ENCODE data around the gene DTNB.

DNA sequence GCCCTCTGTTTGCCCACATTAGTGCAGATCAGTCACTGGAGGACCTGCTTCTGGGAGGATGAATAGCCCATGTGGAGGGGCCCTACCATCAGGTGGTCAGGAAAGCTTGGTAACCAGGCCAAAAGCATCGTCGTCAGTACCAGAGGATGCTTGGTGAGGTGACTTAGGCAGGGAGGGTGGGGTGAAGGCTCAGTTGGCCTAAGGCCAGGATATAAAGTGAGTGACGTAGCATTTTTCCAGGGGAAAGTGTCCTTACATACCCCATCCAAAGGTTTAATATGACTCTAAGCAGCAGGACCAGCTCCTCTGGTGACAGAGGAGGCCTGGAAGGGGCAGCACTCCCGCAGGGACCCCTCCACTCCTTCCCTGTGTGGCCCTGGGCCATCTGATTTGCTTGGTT lies 303.9 kb downstream of the DTNB start:
- TF ChIP-seq, protein P1, sequence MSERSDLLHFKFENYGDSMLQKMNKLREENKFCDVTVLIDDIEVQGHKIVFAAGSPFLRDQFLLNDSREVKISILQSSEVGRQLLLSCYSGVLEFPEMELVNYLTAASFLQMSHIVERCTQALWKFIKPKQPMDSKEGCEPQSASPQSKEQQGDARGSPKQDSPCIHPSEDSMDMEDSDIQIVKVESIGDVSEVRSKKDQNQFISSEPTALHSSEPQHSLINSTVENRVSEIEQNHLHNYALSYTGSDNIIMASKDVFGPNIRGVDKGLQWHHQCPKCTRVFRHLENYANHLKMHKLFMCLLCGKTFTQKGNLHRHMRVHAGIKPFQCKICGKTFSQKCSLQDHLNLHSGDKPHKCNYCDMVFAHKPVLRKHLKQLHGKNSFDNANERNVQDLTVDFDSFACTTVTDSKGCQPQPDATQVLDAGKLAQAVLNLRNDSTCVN (tag by site-specific recombination; optimal IDR thresholded peaks at IDR 0.05), result no peak
- no peak for TF ChIP-seq SCRT2 (tag by site-specific recombination; IDR thresholded peaks at IDR 0.05)
- no peak for TF ChIP-seq ZNF571 (tag by site-specific recombination; IDR thresholded peaks at IDR 0.05)
- no peak for TF ChIP-seq ZNF707 (tag by site-specific recombination; IDR thresholded peaks at IDR 0.05)
- no peak for TF ChIP-seq ZNF214 (tag by site-specific recombination; IDR thresholded peaks at IDR 0.05; ENCODE audit: borderline replicate concordance)
- TF ChIP-seq HOXA7 (CRISPR knock-in tag; IDR thresholded peaks at IDR 0.05; ENCODE audit: borderline replicate concordance), result no peak
- TF ChIP-seq, protein P2, sequence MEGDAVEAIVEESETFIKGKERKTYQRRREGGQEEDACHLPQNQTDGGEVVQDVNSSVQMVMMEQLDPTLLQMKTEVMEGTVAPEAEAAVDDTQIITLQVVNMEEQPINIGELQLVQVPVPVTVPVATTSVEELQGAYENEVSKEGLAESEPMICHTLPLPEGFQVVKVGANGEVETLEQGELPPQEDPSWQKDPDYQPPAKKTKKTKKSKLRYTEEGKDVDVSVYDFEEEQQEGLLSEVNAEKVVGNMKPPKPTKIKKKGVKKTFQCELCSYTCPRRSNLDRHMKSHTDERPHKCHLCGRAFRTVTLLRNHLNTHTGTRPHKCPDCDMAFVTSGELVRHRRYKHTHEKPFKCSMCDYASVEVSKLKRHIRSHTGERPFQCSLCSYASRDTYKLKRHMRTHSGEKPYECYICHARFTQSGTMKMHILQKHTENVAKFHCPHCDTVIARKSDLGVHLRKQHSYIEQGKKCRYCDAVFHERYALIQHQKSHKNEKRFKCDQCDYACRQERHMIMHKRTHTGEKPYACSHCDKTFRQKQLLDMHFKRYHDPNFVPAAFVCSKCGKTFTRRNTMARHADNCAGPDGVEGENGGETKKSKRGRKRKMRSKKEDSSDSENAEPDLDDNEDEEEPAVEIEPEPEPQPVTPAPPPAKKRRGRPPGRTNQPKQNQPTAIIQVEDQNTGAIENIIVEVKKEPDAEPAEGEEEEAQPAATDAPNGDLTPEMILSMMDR (tag by site-specific recombination; IDR thresholded peaks at IDR 0.05), result no peak
- TF ChIP-seq ZBTB7A (tag by site-specific recombination; IDR thresholded peaks at IDR 0.05; ENCODE audit: low read depth), result no peak
- TF ChIP-seq KLF8 (tag by site-specific recombination; IDR thresholded peaks at IDR 0.05), result no peak
- no peak for TF ChIP-seq ZBTB21 (tag by site-specific recombination; IDR thresholded peaks at IDR 0.05)
- no peak for TF ChIP-seq FEZF1 (tag by site-specific recombination; IDR thresholded peaks at IDR 0.05)
